HepG2 (cell line): ENCODE data around the gene CEP63. TPM values are rescaled to one million over a fixed set of nuclear protein-coding genes. Genes with fewer than 3 reads are reported as not detected.

Source experiments
- AGO1 ChIP-seq: fragments of 200-400 bp; formaldehyde crosslinking; IDR thresholded peaks from 2 replicates; pipeline ENCODE4 v1.6.1; 2017; ENCODE audit warnings: mild to moderate bottlenecking, low read depth, low read length, moderate library complexity; ENCODE audit not compliant: poor library complexity, severe bottlenecking
- CBFB ChIP-seq: sonication (generic); formaldehyde crosslinking; IDR thresholded peaks from 2 replicates; pipeline ENCODE4 v1.4.0; 2020; ENCODE audit warnings: missing genetic modification reagents
- CBX2 ChIP-seq, 2 experiments: fragments of 200-600 bp in 1 of 2; sonication (generic); formaldehyde crosslinking in 1 of 2; IDR thresholded peaks; 2 replicates each; pipeline versions ENCODE4 v1.7.0 to v1.8.1; 2018 to 2022; ENCODE audit warnings: low read depth in 2 of 2, low read length in 1 of 2, mild to moderate bottlenecking in 1 of 2, missing genetic modification reagents in 1 of 2
- CERS6 ChIP-seq: sonication (generic); formaldehyde crosslinking; IDR thresholded peaks from 2 replicates; pipeline ENCODE4 v1.5.0; 2020; ENCODE audit warnings: missing genetic modification reagents
- FOXJ3 ChIP-seq: sonication (generic); formaldehyde crosslinking; IDR thresholded peaks from 2 replicates; pipeline ENCODE4 v1.4.0; 2020; ENCODE audit warnings: missing genetic modification reagents, mild to moderate bottlenecking, borderline replicate concordance
- HCFC1 ChIP-seq: fragments of 150-350 bp; IDR thresholded peaks from 2 replicates; pipeline ENCODE4 v1.6.1; 2014; ENCODE audit warnings: low read depth, low read length
- HNRNPLL ChIP-seq: fragments of 200-400 bp; formaldehyde crosslinking; IDR thresholded peaks from 2 replicates; pipeline ENCODE4 v1.6.1; 2017; ENCODE audit warnings: mild to moderate bottlenecking, low read depth, low read length; ENCODE audit not compliant: poor library complexity, severe bottlenecking
- KDM2A ChIP-seq: sonication (generic); formaldehyde crosslinking; IDR thresholded peaks from 2 replicates; pipeline ENCODE4 v1.4.0; 2020; ENCODE audit warnings: low read depth, missing genetic modification reagents, borderline replicate concordance
- MATR3 ChIP-seq: sonication (generic); formaldehyde crosslinking; IDR thresholded peaks from 2 replicates; pipeline ENCODE4 v1.4.0; 2020; ENCODE audit warnings: missing genetic modification reagents
- NCOA1 ChIP-seq: sonication (generic); formaldehyde crosslinking; IDR thresholded peaks from 2 replicates; pipeline ENCODE4 v1.9.0; 2021; ENCODE audit warnings: missing genetic modification reagents
- NCOR1 ChIP-seq: fragments of 200-600 bp; sonication (generic); IDR thresholded peaks from 2 replicates; pipeline ENCODE4 v1.7.0; 2017; ENCODE audit warnings: antibody characterized with exemption, low read length, borderline replicate concordance
- RARG ChIP-seq: sonication (generic); formaldehyde crosslinking; IDR thresholded peaks from 2 replicates; pipeline ENCODE4 v1.4.0; 2020; ENCODE audit warnings: low read depth, mild to moderate bottlenecking, missing genetic modification reagents
- RELA ChIP-seq: sonication (generic); formaldehyde crosslinking; IDR thresholded peaks from 2 replicates; pipeline ENCODE4 v1.4.0; 2020; ENCODE audit warnings: missing genetic modification reagents
- ZFP37 ChIP-seq: sonication (generic); formaldehyde crosslinking; IDR thresholded peaks from 2 replicates; pipeline ENCODE4 v1.4.0; 2020; ENCODE audit warnings: missing genetic modification reagents, borderline replicate concordance
- ZFP91 ChIP-seq: sonication (generic); formaldehyde crosslinking; IDR thresholded peaks from 2 replicates; pipeline ENCODE4 v1.9.0; 2022; ENCODE audit warnings: missing genetic modification reagents, mild to moderate bottlenecking, borderline replicate concordance
- ZNF331 ChIP-seq: sonication (generic); formaldehyde crosslinking; IDR thresholded peaks from 2 replicates; pipeline ENCODE4 v1.4.0; 2020; ENCODE audit warnings: missing genetic modification reagents
- ZNF335 ChIP-seq: sonication (generic); formaldehyde crosslinking; IDR thresholded peaks from 2 replicates; pipeline ENCODE4 v1.4.0; 2020; ENCODE audit warnings: missing genetic modification reagents
- ZNF512 ChIP-seq: sonication (generic); formaldehyde crosslinking; IDR thresholded peaks from 2 replicates; pipeline ENCODE4 v1.4.0; 2020; ENCODE audit warnings: mild to moderate bottlenecking, missing genetic modification reagents
- ZNF512B ChIP-seq: sonication (generic); formaldehyde crosslinking; IDR thresholded peaks from 2 replicates; pipeline ENCODE4 v1.5.1; 2020; ENCODE audit warnings: missing genetic modification reagents, mild to moderate bottlenecking, borderline replicate concordance
- ZSCAN29 ChIP-seq: sonication (generic); formaldehyde crosslinking; conservative IDR thresholded peaks from 2 replicates; pipeline ENCODE4 v1.4.0; 2020; ENCODE audit warnings: mild to moderate bottlenecking, missing genetic modification reagents
- polyA plus RNA-seq, 8 experiments: library from polyadenylated mRNA; depleted of rRNA in 3 of 8; stranded (reverse) in 7 of 8; unstranded in 1 of 8; fragments of >200 nt; fragmentation: Illumina TruSeq in 4 of 8; extraction: Trizol in 4 of 8; gene quantifications; 2 replicates each; pipeline versions ENCODE4 v1.2.1 to v1.2.3, GENCODE V29; 2011 to 2016; ENCODE audit warnings: low read depth in 4 of 8, missing spikeins in 1 of 8, mixed read lengths in 1 of 8; ENCODE audit not compliant: insufficient read depth in 1 of 8
- total RNA-seq, 5 experiments: library from RNA; depleted of rRNA; stranded (reverse); fragments of >200 nt; fragmentation: Illumina TruSeq; extraction: Trizol; gene quantifications; 2 replicates each; pipeline ENCODE4 v1.2.3, GENCODE V29; 2016; ENCODE audit warnings: low read depth in 1 of 5
- TF ChIP-seq, protein P1 (sequence below): sonication (generic); formaldehyde crosslinking; IDR thresholded peaks from 2 replicates; pipeline ENCODE4 v1.9.0; 2022; ENCODE audit warnings: low read depth, missing genetic modification reagents

CEP63 gene
- total and polyA plus RNA-seq, 2 of the 13 experiments (the other 11 are each of a cell fraction or from before 2014, with no cell fraction given) = 7.2 to 18.4 TPM

DNA sequence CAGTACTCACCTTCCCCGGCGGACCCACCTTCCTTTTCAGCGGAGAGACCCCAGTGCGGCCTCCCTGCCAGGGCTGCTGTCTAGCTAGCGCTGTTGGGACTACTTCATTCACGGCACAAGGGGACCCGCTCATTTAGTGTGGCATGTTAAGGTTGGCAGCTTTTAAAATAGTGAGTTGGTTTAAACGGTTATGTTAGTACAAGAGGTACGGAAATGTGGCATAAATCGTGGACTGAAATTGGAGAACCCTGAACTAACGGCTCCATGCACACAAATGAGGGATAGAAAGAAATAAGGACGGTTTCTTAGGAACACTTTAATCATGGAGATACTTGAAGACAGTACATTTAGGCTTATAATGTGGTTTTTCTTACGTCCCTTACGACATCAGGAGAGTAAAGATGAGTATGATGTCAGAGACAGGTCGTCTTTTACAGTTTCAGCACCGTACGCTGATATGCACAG, 752 bp downstream of the CEP63 start (continued):
- TF ChIP-seq, protein P1, sequence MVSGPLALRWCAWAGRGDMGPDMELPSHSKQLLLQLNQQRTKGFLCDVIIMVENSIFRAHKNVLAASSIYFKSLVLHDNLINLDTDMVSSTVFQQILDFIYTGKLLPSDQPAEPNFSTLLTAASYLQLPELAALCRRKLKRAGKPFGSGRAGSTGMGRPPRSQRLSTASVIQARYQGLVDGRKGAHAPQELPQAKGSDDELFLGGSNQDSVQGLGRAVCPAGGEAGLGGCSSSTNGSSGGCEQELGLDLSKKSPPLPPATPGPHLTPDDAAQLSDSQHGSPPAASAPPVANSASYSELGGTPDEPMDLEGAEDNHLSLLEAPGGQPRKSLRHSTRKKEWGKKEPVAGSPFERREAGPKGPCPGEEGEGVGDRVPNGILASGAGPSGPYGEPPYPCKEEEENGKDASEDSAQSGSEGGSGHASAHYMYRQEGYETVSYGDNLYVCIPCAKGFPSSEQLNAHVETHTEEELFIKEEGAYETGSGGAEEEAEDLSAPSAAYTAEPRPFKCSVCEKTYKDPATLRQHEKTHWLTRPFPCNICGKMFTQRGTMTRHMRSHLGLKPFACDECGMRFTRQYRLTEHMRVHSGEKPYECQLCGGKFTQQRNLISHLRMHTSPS (CRISPR knock-in tag) = no peak
- no peak for TF ChIP-seq RELA (CRISPR knock-in tag)
- TF ChIP-seq FOXJ3 (CRISPR knock-in tag) = no peak
- TF ChIP-seq MATR3 (CRISPR knock-in tag) = no peak
- 0 out of 2 replicates have a peak, but pooled peaks have one; percentile 2 for TF ChIP-seq RARG (CRISPR knock-in tag)
- TF ChIP-seq CBX2 (IDR thresholded peaks at IDR 0.05; ENCODE audit: low read depth, low read length) = no peak
- TF ChIP-seq CBX2 (CRISPR knock-in tag; IDR thresholded peaks at IDR 0.05; ENCODE audit: low read depth) = 0 out of 2 replicates have a peak, but pooled peaks have one; percentile 1
- no peak for TF ChIP-seq ZNF512
- TF ChIP-seq CERS6 = no peak
- TF ChIP-seq CBFB (CRISPR knock-in tag) = no peak
- no peak for TF ChIP-seq HNRNPLL
- no peak for TF ChIP-seq NCOR1
- TF ChIP-seq ZFP37 (CRISPR knock-in tag) = no peak
- 0 out of 2 replicates have a peak, but pooled peaks have one; percentile 4 for TF ChIP-seq ZNF335 (CRISPR knock-in tag)
- no peak for TF ChIP-seq ZFP91
- TF ChIP-seq ZSCAN29 (CRISPR knock-in tag) = 0 out of 2 replicates have a peak, but pooled peaks have one; percentile 9
- no peak for TF ChIP-seq AGO1
- no peak for TF ChIP-seq HCFC1
- TF ChIP-seq ZNF331 (CRISPR knock-in tag) = no peak
- no peak for TF ChIP-seq NCOA1 (CRISPR knock-in tag)
- TF ChIP-seq KDM2A (CRISPR knock-in tag) = no peak
- TF ChIP-seq ZNF512B (CRISPR knock-in tag) = no peak
